SKM-1 (cell line): ENCODE results near the gene AJUBA.
"Not testable (repeated sequence)": the region's sequence is repeated elsewhere in the genome, so short reads cannot be mapped to it uniquely, and the experiment has no call there.

Experiments
- DNase-seq: peaks from one replicate; lab custom pipeline; 2025; ENCODE audit not compliant: unreplicated experiment; lab: John Stamatoyannopoulos, UW

AJUBA gene

GRCh38 chr14:22981090-22981875 lies 1.1 kb downstream of the AJUBA start:
- no peak for DNase-seq

- no peak for DNase-seq
These were observed 1.7 kb downstream of the AJUBA start for GRCh38 chr14:22980672-22981089.

GRCh38 chr14:22979748-22980392 lies 2.5 kb downstream of the AJUBA start:
- DNase-seq: no peak

GRCh38 chr14:22978981-22979671 lies 3.2 kb downstream of the AJUBA start:
- DNase-seq: no peak

- DNase-seq: no peak
These were observed 3.9 kb downstream of the AJUBA start for GRCh38 chr14:22978487-22978837.

- DNase-seq: no peak
These were observed 4.5 kb downstream of the AJUBA start for GRCh38 chr14:22977684-22978486.

GRCh38 chr14:22977434-22977683 lies 5.0 kb downstream of the AJUBA start:
- no peak for DNase-seq

GRCh38 chr14:22976620-22977433 lies 5.5 kb downstream of the AJUBA start:
- no peak for DNase-seq

- no peak for DNase-seq
These were observed 7.6 kb downstream of the AJUBA start for GRCh38 chr14:22974530-22975313.

GRCh38 chr14:22973217-22974032 lies 8.9 kb downstream of the AJUBA start:
- DNase-seq: no peak

GRCh38 chr14:22972313-22972930 lies 9.9 kb downstream of the AJUBA start:
- no peak for DNase-seq

- DNase-seq: no peak
These were observed 11.2 kb downstream of the AJUBA start for GRCh38 chr14:22971152-22971551.

GRCh38 chr14:22966783-22967269 lies 15.5 kb downstream of the AJUBA start:
- no peak for DNase-seq

- not testable (repeated sequence) for DNase-seq
These were observed 16.2 kb downstream of the AJUBA start for GRCh38 chr14:22965916-22966782.

- DNase-seq: no peak
These were observed 20.2 kb downstream of the AJUBA start for GRCh38 chr14:22962061-22962676.

- no peak for DNase-seq
These were observed 26.4 kb downstream of the AJUBA start for GRCh38 chr14:22955702-22956569.
